Subcutaneous adipose tissue (tissue), 4 donors: ENCODE results near the gene BLTP3A. TPM values are rescaled to one million over a fixed set of nuclear protein-coding genes. Genes with fewer than 3 reads are reported as not detected.

ENCODE experiments used
- CTCF ChIP-seq: fragments of 450-650 bp; IDR thresholded peaks from one replicate; pipeline ENCODE4 v1.5.1; 2016; ENCODE audit warnings: low read depth, mild to moderate bottlenecking, control low read depth, antibody characterized with exemption, moderate library complexity
- total RNA-seq, 4 donors: library from RNA; depleted of rRNA; stranded (reverse); fragments of >200 nt; gene quantifications; one replicate each; pipeline ENCODE4 v1.1.0, GENCODE V29; 2016

Gene BLTP3A
- total RNA-seq, 4 donors from 2014 or later, result 12.1 to 21.7 (median 17.5) TPM

GRCh38 chr6:34817446-34817845, 25.6 kb downstream of the BLTP3A start:
- no peak for TF ChIP-seq CTCF

DNA sequence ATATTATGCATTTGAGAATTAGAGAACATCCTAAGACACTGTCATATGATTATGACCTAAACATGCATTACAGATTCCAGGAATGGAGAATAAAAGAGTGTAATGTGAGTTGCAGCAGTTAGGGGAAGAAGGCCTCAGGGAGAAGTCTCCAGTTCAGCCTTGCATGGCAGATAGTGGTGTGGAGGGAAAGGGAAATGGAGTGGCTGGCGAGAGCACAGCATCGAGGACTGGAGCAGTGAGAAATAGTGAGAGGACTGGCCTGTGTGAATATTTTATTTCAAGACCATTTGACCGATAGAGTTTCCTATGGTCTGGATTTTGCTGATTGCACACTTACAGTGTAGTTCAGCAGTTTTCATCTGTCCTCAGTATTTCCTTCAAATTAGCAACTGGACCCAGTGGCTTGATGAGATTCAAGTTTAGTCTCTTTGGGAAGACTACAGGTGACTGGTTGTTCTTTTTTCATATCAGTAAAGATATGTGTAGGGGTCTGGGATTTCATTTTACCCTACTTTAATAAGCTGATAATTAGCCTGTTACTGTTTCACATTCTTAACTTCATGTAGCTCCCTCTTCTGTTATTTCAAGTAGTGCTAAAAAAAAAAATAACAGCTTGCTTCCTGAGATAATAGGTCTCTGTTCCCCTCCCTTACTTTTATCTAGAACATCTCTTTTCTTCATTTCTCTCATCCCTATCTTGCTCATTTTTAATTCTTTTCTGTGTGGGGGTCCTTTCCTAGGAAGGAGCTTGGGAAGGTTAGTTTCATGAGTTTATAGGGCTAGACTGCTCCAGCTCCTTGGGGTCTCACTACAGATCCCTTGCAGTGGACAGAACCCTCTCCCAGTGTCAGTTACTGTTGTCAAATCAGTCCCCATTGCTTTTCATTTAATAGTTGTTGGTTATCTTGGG, 27.9 kb downstream of the BLTP3A start:
- no peak for TF ChIP-seq CTCF

- TF ChIP-seq CTCF, result no peak
Observed at GRCh38 chr6:34829137-34829536, 37.3 kb downstream of the BLTP3A start.

DNA sequence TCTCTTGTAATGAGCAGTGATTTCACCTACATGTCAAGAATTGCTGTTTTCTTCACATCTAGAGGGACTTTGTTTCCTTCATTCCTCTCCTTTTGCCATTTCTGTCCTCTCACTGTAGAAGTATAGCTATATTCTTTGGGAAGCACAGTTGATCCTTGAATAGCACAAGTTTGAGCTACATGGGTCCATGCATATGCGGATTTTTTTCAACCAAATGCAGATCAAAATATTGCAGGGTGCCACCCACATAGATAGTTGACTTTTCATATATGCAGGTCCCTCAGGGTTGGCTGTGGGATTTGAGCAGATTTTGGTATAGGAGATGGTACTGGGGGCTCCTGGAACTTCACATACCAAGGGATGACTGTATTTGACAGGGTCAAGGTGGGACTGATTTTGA, 41.1 kb downstream of the BLTP3A start:
- no peak for TF ChIP-seq CTCF

GRCh38 chr6:34834789-34835518, 43.1 kb downstream of the BLTP3A start:
- TF ChIP-seq CTCF, result no peak

- TF ChIP-seq CTCF, result no peak
Observed at GRCh38 chr6:34836008-34836407, 44.1 kb downstream of the BLTP3A start.

DNA sequence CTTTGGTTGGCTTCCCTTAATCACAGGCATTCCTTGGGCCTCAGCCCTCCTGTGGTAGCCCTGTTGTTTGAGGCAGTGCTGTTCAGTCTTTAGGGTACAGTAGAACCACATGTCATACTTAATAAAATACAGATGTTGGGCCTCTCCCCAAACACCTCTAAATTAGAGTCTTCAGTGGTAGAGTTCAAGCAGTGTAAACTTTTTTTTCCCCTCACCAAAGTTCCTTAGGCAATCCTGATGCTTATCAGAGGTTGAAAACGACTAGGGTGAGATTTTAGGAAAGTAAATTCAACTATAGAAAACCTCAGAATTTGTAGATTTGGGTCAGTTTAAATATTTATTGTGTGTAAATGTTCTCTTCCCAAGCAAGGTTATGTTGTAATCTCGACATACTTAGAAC, 44.6 kb downstream of the BLTP3A start:
- TF ChIP-seq CTCF, result no peak
